Daoy (cell line): ENCODE results near the gene STON2. TPM values are rescaled to one million over a fixed set of nuclear protein-coding genes. Genes with fewer than 3 reads are reported as not detected.
"Not testable (repeated sequence)": the region's sequence is repeated elsewhere in the genome, so short reads cannot be mapped to it uniquely, and the experiment has no call there.

Experiments used
- DNase-seq: peaks from one replicate; pipeline ENCODE4 v3.0.0-alpha.2; 2015; ENCODE audit warnings: low read depth
- total RNA-seq: library from RNA; depleted of rRNA; stranded (reverse); fragments of >200 nt; shearing (Covaris generic); gene quantifications from 2 replicates; pipeline ENCODE4 v1.2.3, GENCODE V29; 2014

Gene STON2
- total RNA-seq, 1 experiment from 2014 or later, result 10.5 TPM

DNA sequence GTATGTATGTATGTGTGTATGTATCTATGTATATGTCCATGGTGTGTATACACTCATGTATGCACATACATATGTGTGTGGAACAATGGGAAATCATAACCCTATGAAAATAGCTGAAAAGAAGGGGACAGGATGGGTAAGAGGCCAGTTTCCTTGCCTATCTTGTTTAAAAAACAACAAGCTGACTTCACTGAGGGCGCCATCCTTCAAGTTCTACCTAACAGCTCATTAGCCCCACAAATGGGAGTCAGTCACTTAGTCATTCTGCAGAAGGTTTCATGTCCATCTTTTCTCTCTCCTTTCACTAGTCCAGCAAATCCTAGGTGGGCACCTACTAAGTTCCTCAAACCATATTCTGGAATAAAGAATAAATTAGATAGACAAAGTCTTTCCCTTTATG is 14.7 kb downstream of the STON2 start:
- DNase-seq, result no peak

- DNase-seq, result peak; percentile 73
Measured at GRCh38 chr14:81384900-81385299, 15.2 kb downstream of the STON2 start.

- no peak for DNase-seq
Measured at GRCh38 chr14:81382517-81383225, 17.5 kb downstream of the STON2 start.

- not testable (repeated sequence) for DNase-seq
Measured at GRCh38 chr14:81380009-81380408, 20.1 kb downstream of the STON2 start.

GRCh38 chr14:81371802-81372201 is 28.3 kb downstream of the STON2 start:
- DNase-seq, result no peak

GRCh38 chr14:81367563-81367962 is 32.6 kb downstream of the STON2 start:
- DNase-seq, result no peak

DNA sequence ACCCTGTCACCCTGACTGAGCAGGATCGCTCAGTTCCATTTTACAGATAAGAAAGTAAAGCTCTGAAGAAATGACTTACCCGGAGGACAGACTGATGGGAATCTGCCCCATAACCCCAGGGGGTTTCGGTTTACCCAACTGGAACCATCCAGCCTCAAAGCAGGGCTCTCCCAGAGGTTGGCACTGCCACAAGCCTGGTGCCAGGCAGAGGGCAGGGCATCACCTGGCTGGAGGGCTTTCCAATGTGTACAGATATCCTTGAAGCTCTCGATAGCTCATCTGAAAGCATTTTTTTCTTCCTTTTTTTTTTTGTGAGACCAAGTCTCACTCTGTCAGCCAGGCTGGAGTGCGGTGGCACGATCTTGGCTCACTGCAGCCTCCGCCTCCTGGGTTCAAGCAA is 33.2 kb downstream of the STON2 start:
- DNase-seq, result no peak

GRCh38 chr14:81366214-81366613 is 33.9 kb downstream of the STON2 start:
- peak; percentile 45 for DNase-seq

- no peak for DNase-seq
Measured at GRCh38 chr14:81363746-81364378, 36.3 kb downstream of the STON2 start.

DNA sequence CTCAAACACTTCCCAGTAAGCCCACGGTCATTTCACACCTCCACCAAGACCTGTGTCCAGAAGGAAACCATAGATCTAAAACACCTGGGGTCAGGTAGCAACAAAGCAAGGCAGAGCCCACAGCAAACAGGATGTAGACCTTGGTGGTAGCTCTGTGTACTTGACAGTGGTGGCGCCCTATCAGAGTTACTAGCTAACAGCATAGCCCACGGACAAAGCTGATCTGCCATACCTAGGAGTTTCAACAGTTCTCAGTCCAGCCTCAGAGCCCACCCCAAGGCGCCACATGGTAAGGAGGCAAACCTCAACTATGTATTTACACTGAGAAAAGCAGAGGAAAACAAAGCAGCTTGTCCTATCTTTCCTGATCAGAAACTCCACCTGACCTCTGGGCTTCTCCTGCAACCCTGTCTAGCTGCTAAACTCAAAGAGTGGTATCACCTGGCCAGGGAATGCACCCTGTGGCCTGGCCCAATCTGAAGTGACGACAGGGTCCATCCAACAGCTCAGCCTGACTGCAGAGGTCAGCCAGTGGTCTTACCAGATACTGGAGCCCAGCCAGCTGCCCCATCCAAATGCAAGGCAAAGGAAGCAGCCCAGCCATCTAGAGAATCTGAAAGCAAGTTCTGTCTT is 46.3 kb downstream of the STON2 start:
- DNase-seq, result no peak

DNA sequence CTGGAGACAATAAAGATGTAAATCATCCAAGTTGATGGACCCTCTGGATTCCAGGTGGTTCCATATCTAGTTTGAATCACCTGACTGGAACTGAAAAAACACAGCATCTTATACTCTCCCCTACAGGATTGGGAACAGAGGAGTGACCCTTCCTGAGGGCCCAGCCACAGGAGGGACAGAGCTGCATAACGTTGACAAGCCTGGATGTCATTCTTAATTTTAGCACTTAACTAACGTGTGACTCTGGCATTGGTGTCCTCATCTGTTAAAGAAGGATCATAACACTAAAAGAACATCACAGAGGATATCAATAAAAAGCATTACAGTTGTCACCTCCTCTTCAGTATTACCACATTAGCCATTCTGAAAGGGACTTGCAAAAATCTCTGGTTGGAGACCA is 47.7 kb downstream of the STON2 start:
- DNase-seq, result no peak

DNA sequence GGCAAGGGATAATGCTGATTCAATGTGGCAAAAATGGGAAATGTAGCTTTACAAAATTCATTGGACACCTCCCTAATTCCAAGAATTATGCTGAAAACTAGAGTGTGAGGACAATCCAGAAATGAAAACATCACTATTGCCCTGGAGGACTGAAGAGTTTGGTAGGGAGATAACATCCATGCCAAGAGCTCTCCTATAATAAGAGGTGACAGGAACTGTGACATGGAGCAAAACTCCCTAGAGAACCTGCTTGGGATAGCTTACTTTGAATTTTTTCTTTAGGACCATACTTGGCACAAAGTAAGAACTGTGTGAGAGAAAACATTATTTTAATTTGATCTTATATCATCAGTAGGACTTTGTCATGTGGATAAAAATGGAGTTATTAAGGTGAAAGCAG is 48.9 kb downstream of the STON2 start:
- no peak for DNase-seq

GRCh38 chr14:81350344-81351130 is 49.6 kb downstream of the STON2 start:
- DNase-seq, result no peak

DNA sequence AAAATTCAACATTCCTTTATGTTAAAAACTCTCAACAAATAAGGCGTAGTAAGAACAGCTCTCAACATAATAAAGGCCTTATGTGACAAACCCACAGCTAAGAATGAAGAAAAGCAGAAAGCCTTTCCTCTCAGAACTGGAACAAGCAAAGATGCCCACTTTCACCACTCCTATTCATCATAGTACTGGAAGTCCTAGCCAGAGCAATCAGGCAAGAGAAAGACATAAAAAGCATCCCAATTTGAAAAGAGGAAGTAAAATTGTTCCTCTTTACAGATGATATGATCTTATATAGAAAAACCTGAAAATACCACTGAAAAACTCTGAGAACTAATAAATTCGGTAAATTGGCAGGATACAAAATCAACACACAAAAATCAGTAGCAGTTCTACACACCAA is 52.1 kb downstream of the STON2 start:
- no peak for DNase-seq

GRCh38 chr14:81345781-81346180 is 54.3 kb downstream of the STON2 start:
- no peak for DNase-seq

DNA sequence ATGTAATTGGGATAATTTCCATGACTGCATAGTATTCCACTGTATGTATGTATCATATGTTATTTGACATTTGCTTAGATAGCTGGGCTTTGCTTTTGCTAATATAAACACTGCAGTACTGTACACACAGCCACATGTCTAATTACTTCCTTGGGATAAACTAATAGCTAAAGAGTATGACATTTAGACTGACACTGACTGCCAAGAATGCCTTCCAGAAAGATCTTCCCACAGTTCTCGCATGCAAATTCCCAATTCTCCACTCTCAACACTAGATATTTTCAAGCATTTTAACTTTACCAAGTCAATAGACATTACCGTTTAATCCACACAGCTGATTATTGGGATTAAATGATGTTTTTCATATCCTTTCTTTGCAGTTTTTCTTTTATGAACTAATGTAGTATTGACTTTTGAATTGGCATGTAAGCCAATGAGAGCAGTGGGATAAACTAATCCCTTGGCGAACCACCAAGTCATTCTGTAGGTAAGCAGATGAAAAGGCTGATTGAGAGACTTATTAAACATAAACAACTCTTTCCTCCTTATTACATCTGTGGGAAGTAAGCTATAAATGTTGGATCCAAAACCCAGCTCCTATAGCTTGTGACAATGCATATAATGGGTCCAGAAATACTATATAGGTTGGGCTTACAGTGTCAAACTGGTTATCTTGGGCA is 55.5 kb downstream of the STON2 start:
- no peak for DNase-seq

DNA sequence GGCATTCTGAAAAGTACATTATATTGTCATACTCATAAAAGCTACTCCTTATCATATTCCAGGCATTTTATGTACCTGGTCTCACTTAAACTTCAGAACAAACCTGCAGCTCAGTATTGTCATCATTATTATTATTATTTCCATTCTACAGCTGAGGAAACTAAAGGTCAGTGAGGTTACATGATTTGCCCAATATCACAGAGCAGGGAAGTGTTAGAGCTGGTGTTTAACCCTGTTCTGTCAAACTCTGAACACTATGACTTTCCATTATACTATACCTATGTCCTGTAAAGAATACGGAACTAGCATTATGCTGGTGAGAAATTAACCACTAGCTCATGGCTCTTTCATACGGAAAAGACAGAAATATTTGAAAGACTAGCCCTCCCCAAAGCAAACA is 56.4 kb downstream of the STON2 start:
- DNase-seq, result no peak

DNA sequence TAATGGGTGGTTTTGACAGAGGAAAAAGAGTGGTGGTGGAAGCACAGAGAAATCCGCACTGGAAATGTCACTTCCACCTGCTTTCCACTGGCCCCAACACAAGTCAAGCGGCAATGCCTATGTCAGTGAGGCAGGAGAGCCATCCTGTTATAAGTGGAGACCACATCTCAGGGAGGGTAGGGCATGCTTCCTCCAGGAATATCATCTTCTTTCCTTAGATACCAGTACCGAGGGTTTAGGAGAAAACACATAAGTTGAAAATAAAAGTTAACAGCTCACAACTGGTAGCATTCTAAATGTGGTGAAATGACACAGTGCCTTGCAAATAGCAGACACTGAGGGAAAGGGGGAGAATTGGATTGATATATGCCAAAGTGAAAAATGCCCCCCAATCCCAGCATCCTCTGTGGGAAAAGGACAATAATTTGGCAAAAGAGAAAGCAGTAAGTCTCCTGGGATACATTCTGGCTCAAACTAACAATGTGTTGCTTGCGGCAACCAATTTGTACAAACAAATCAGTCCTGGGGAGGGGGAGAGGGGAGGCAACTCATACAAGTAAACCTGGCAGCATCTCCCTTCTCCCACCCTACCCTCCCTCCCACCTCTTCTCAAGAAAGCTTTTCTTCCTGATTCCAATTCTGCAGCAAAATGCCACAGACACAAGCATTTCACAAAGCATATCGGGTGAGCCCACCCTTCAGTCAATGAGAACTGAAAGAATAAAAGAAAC is 57.1 kb downstream of the STON2 start:
- no peak for DNase-seq

GRCh38 chr14:81341781-81342180 is 58.3 kb downstream of the STON2 start:
- DNase-seq, result no peak

- no peak for DNase-seq
Measured at GRCh38 chr14:81341370-81341769, 58.8 kb downstream of the STON2 start.

GRCh38 chr14:81340201-81340600 is 59.9 kb downstream of the STON2 start:
- DNase-seq, result no peak
